GM19023 (cell line): ENCODE data around the gene PRAMEF1.
"Not testable (repeated sequence)": the region's sequence is repeated elsewhere in the genome, so short reads cannot be mapped to it uniquely, and the experiment has no call there.

Source experiments
- ATAC-seq: cut with Tn5 transposase; IDR thresholded peaks from one replicate; pipeline ENCODE4 v1.9.1; 2021; ENCODE audit warnings: mild to moderate bottlenecking, moderate library complexity; ENCODE audit not compliant: unreplicated experiment

Gene PRAMEF1

GRCh38 chr1:12775443-12775842 is 15.8 kb upstream of the PRAMEF1 start:
- ATAC-seq, result no peak

DNA sequence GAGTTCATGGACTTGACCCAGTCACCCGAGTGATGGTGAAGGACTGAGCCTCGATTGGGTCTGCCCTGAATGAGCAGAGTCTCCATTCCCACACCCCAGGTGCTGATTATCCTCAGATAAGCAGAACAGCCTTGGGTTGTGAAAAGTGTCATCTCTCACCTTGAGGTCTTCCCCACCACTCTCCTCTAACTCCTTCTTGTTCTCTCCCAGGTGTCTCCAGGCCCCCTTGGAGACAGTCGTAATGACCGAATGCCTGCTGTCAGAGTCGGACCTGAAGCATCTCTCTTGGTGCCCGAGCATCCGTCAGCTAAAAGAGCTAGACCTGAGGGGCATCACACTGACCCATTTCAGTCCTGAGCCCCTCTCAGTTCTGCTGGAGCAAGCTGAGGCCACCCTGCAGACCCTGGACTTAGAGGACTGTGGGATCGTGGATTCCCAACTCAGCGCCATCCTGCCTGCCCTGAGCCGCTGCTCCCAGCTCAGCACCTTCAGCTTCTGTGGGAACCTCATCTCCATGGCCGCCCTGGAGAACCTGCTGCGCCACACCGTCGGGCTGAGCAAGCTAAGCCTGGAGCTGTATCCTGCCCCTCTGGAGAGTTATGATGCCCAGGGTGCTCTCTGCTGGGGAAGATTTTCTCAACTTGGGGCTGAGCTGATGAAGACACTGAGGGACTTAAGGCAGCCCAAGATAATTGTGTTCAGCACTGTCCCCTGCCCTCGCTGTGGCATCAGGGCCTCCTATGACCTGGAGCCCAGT is 14.2 kb upstream of the PRAMEF1 start:
- no peak for ATAC-seq

DNA sequence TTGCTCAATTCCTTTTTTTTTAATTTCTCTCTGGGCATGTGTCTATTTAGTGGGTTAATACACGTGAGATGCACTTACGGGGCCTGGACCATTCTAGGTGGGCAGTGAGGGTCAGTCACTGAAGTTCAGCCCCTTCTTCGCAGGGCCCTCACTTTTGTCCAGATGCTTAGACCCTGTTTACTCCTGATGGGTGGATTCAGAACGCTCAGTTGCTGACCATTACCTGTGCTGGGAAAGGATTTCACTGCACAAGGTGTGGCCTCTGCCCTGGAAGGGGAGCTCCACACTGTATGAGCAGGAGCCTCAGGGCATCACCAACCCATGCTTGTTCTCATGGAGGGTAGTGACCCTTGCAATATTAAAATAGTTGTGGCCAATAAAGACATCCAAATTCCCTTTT is 13.1 kb upstream of the PRAMEF1 start:
- no peak for ATAC-seq

GRCh38 chr1:12778907-12779306 is 12.3 kb upstream of the PRAMEF1 start:
- ATAC-seq, result no peak

GRCh38 chr1:12781488-12781887 is 9.7 kb upstream of the PRAMEF1 start:
- ATAC-seq, result not testable (repeated sequence)

DNA sequence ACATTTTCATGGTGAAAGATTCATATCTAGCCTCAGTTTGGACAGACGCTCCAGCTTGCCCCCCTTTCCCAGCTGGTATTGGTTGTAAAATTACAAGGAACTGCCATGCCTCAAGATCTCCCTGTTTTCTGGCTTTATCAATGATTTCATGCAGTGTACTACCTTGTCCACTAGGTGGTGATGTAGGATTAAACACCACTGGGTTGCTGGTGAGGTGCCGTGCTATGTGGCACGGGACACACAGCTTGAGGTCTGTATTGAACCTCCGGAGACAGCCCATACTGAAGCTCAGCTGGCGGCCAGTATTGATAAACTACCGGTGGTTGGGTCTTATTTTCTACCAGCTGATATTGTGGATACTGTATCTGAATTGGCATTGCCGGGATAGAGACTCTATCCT is 7.4 kb upstream of the PRAMEF1 start:
- ATAC-seq, result not testable (repeated sequence)

- not testable (repeated sequence) for ATAC-seq
These were observed 6.5 kb upstream of the PRAMEF1 start for GRCh38 chr1:12784729-12785128.

- ATAC-seq, result no peak
These were observed 7.7 kb downstream of the PRAMEF1 start for GRCh38 chr1:12798911-12799310.

GRCh38 chr1:12799730-12800129 is 8.5 kb downstream of the PRAMEF1 start:
- no peak for ATAC-seq

DNA sequence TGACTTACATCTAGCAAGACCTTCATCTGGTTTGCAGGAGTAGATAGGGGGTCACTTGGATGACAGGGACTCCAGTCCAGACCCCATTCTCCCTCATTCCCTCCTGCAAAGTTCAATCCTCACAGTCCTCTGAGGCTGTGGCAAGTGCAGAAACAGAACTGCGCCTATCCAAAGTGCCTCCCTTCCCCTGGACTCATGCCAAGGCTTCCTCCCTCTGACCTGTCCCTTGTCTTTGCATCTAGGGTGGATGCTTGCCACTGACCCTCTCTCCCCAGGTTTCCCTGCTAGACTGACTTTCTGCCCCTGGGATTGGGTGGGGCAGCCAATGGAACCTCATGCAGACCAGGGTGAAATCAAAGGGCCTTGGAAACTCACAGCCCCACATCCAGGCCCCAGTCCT is 18.7 kb downstream of the PRAMEF1 start:
- ATAC-seq, result no peak

- ATAC-seq, result no peak
These were observed 19.7 kb downstream of the PRAMEF1 start for GRCh38 chr1:12810691-12811408.

DNA sequence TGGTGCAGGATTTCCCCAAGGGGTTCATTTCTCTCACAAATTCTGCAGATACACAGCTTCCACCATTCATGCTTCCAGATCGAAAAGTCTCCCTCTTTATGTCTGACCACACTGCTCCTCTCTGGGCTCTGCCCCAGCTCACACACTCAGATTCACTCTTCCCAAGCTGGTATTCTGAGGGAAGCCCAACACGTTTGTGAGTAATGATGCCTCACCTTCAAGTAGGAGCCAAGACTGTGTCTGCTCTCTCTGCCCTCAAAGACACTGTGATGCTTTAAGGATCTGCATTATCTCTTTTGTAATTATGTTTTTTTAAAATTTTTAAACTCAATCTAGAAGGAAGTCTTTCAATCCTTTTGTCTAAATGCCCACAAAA is 20.2 kb downstream of the PRAMEF1 start:
- no peak for ATAC-seq

- not testable (repeated sequence) for ATAC-seq
These were observed 27.9 kb downstream of the PRAMEF1 start for GRCh38 chr1:12819061-12819460.

DNA sequence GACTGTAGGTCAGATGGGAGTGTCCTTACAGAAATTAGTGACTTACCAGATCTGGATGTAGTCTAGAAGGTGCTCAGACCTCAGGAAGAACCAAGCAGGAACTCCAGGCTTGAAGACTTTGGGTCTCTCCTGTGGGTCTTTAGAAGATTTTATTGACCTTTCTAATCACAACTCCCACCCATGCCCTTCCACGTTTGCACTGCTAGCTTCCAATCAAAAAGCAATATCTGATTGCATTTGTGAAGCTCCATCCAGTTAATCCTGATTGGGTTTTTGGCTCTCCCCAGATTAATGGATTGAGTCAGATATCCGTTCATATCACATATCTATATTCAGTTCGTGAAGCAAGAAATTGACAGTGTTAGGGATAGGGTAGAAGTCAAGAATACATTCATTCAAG is 40.1 kb downstream of the PRAMEF1 start, which contains the start of gene PRAMEF11:
TSS of gene PRAMEF11 (minus strand) at position 101 of the 400 bp plus-strand sequence. CDS start 2,621 bp downstream, outside the sequence.
- ATAC-seq, result not testable (repeated sequence)

DNA sequence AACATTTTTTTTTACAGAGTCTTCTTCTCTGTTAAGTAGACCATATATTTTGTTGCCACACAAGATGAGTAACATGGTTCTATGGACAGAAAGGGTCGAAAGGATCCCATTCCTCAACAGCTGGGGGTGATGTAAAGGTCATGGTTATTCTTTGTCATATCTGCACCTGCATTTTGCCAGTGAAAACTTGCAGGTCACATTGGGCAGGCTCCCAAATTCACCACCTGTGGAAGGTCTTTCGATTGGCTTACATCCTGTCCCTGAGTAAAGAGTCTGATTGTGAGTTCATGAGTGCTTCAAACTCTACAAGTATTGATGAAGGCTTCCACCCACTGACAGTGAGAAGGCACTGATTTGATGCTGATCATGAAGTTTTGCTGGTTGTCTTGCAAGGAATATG is 42.1 kb downstream of the PRAMEF1 start:
- ATAC-seq, result not testable (repeated sequence)
